Fibroblast of lung (primary cell): ENCODE measurements around the gene CENPE. TPM values are rescaled to one million over a fixed set of nuclear protein-coding genes. Genes with fewer than 3 reads are reported as not detected.

ENCODE experiments used
- DNase-seq, 2 donors: peaks; one replicate each; pipeline versions ENCODE4 v3.0.0 to v3.0.0-alpha.2; 2010; ENCODE audit warnings: low read depth in 2 of 2
- H2AFZ ChIP-seq: 2 replicates; pipeline ENCODE4 v1.5.1; 2012; ENCODE audit warnings: low read length, control low read depth, inconsistent platforms
- H3K27ac ChIP-seq: 2 replicates; pipeline ENCODE4 v1.5.1; 2011; ENCODE audit warnings: low read length, control low read depth; ENCODE audit not compliant: insufficient read depth
- H3K27me3 ChIP-seq: 2 replicates; pipeline ENCODE4 v1.5.1; 2011; ENCODE audit warnings: mild to moderate bottlenecking, low read length; ENCODE audit not compliant: control insufficient read depth, insufficient read depth
- H3K36me3 ChIP-seq: 2 replicates; pipeline ENCODE4 v1.5.1; 2011; ENCODE audit warnings: low read length; ENCODE audit not compliant: control insufficient read depth, insufficient read depth
- H3K4me1 ChIP-seq: 2 replicates; pipeline ENCODE4 v1.5.1; 2011; ENCODE audit warnings: low read length; ENCODE audit not compliant: control insufficient read depth, insufficient read depth; ENCODE audit errors: extremely low read depth
- H3K4me2 ChIP-seq: 2 replicates; pipeline ENCODE4 v1.5.1; 2011; ENCODE audit warnings: low read length, control low read depth; ENCODE audit not compliant: insufficient read depth; ENCODE audit errors: extremely low read depth
- H3K4me3 ChIP-seq, 4 experiments: fragments of 200-600 bp in 1 of 4; sonication (generic) in 1 of 4; replicated peaks in 1 of 4; 2 replicates each; pipeline ENCODE4 v1.5.1; 2011 to 2016; ENCODE audit warnings: low read length in 4 of 4, low read depth in 3 of 4, mild to moderate bottlenecking in 3 of 4, control low read depth in 2 of 4, inconsistent platforms in 1 of 4, mixed read lengths in 1 of 4; ENCODE audit not compliant: insufficient read depth in 1 of 4; ENCODE audit errors: control extremely low read depth in 1 of 4
- H3K79me2 ChIP-seq: 2 replicates; pipeline ENCODE4 v1.5.1; 2012; ENCODE audit warnings: mild to moderate bottlenecking, low read length, inconsistent platforms; ENCODE audit not compliant: control insufficient read depth, insufficient read depth
- H3K9ac ChIP-seq: 2 replicates; pipeline ENCODE4 v1.5.1; 2011; ENCODE audit warnings: mild to moderate bottlenecking, low read length, control low read depth; ENCODE audit not compliant: insufficient read depth
- H3K9me3 ChIP-seq: 2 replicates; pipeline ENCODE4 v1.5.1; 2012; ENCODE audit warnings: low read depth, low read length; ENCODE audit not compliant: control insufficient read depth, insufficient read depth
- H4K20me1 ChIP-seq: 2 replicates; pipeline ENCODE4 v1.5.1; 2011; ENCODE audit warnings: low read length; ENCODE audit not compliant: control insufficient read depth, insufficient read depth; ENCODE audit errors: extremely low read depth
- EZH2 ChIP-seq: IDR thresholded peaks from 2 replicates; pipeline ENCODE4 v1.5.1; 2012; ENCODE audit warnings: low read length, control low read depth, mild to moderate bottlenecking; ENCODE audit errors: missing control alignments
- polyA plus RNA-seq, 2 donors: library from polyadenylated mRNA; depleted of rRNA in 1 of 2; stranded (reverse) in 1 of 2; unstranded in 1 of 2; fragments of >200 nt; gene quantifications; 2 replicates each; pipeline ENCODE4 v1.2.1, GENCODE V29; 2011 to 2012; ENCODE audit warnings: missing spikeins in 1 of 2
- total RNA-seq: library from RNA; depleted of rRNA; stranded (reverse); fragments of >200 nt; gene quantifications from 2 replicates; pipeline ENCODE4 v1.2.1, GENCODE V29; 2014
- TF ChIP-seq, protein P1 (sequence below), 2 donors: IDR thresholded peaks in 1 of 2; conservative IDR thresholded peaks in 1 of 2; 1 replicate in 1 of 2; 2 replicates in 1 of 2; pipeline ENCODE4 v1.5.1; 2011 to 2012; ENCODE audit warnings: low read length in 2 of 2, control low read depth in 1 of 2, inconsistent platforms in 1 of 2, low read depth in 1 of 2, mild to moderate bottlenecking in 1 of 2

Gene CENPE
- total and polyA plus RNA-seq, 2 donors (not counting 1 experiment from before 2014, with no cell fraction given): 4.1 to 8.6 TPM

GRCh38 chr4:103207673-103208072 is 9.5 kb upstream of the CENPE start:
- Histone ChIP-seq H3K4me2 (no peak overlapping the region), H3K9me3 (no peaks in the 10 kb centered on the region), H3K4me3 (no peak overlapping the region), H3K79me2 (no peaks in the 10 kb centered on the region), H4K20me1 (no peaks in the 10 kb centered on the region), H2AFZ (no peak overlapping the region), H3K36me3 (no peaks in the 10 kb centered on the region), H3K9ac (no peak overlapping the region), H3K4me1 (no peaks in the 10 kb centered on the region), H3K27me3 (no peaks in the 10 kb centered on the region), H3K27ac (no peak overlapping the region)
- no peak for DNase-seq
- TF ChIP-seq, protein P1, sequence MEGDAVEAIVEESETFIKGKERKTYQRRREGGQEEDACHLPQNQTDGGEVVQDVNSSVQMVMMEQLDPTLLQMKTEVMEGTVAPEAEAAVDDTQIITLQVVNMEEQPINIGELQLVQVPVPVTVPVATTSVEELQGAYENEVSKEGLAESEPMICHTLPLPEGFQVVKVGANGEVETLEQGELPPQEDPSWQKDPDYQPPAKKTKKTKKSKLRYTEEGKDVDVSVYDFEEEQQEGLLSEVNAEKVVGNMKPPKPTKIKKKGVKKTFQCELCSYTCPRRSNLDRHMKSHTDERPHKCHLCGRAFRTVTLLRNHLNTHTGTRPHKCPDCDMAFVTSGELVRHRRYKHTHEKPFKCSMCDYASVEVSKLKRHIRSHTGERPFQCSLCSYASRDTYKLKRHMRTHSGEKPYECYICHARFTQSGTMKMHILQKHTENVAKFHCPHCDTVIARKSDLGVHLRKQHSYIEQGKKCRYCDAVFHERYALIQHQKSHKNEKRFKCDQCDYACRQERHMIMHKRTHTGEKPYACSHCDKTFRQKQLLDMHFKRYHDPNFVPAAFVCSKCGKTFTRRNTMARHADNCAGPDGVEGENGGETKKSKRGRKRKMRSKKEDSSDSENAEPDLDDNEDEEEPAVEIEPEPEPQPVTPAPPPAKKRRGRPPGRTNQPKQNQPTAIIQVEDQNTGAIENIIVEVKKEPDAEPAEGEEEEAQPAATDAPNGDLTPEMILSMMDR (conservative IDR thresholded peaks at IDR 0.05 in 1 of 2, IDR thresholded peaks at IDR 0.05 in 1 of 2; ENCODE audit: low read depth in 1 of 2, low read length in 2 of 2): no peak
- no peak for TF ChIP-seq EZH2

DNA sequence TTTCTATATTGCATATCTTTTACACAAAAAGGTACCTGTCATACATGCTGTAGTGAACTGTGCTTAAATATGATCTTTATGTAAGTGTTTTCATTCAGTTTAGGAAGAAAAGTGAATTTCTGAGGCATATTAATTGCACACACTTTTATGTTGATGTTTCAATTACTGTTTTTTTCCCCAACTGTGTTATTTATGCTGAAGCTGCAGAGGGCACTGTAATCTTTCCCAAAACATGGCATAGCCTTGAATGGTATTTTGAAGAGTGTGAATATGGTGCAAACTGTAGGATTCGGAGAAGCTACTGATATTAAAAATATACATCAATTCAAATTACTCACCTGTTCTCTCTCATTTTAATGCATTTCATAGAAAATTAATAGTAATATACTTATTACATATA is 6.0 kb upstream of the CENPE start:
- Histone ChIP-seq H2AFZ (no peak overlapping the region), H3K27me3 (no peaks in the 10 kb centered on the region), H3K9me3 (no peaks in the 10 kb centered on the region), H3K79me2 (no peaks in the 10 kb centered on the region), H3K4me2 (no peak overlapping the region), H3K9ac (no peak overlapping the region), H3K4me1 (no peaks in the 10 kb centered on the region), H3K4me3 (no peak overlapping the region), H3K36me3 (no peaks in the 10 kb centered on the region), H3K27ac (no peak overlapping the region), H4K20me1 (no peaks in the 10 kb centered on the region)
- peak in 1 of 2 donors; percentile 28 for DNase-seq
- TF ChIP-seq EZH2: no peak
- TF ChIP-seq, protein P1 (conservative IDR thresholded peaks at IDR 0.05 in 1 of 2, IDR thresholded peaks at IDR 0.05 in 1 of 2; ENCODE audit: low read depth in 1 of 2, low read length in 2 of 2): peak; percentile 24 to 42

DNA sequence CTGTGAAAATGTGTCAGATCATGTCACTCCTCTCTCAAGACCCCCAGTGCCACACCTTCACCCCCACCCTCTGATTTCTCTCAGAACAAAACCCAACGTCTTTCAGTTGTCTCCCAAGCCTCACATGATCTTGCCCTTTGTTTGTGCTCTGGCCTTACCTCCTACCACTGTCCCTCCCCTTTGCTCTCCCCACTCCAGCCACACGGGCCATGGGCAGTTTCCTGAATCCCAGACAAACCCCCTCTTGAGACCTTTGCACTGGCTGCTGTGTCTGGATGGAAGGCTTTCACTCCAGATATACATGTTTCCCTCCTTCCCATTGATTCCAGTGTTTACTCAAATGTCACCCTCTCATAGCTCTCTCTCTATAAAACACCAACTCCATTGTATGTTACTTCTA is 3.6 kb upstream of the CENPE start:
- no peak for DNase-seq
- no peak overlapping the region for H2AFZ ChIP-seq
- H3K27me3 ChIP-seq: no peaks in the 10 kb centered on the region
- H3K4me3 ChIP-seq: no peak overlapping the region
- H3K36me3 ChIP-seq: no peaks in the 10 kb centered on the region
- no peaks in the 10 kb centered on the region for H3K4me1 ChIP-seq
- no peak overlapping the region for H3K9ac ChIP-seq
- no peak overlapping the region for H3K4me2 ChIP-seq
- no peaks in the 10 kb centered on the region for H3K9me3 ChIP-seq
- peaks cover 14% of the 10 kb centered on the region for H3K79me2 ChIP-seq
- no peaks in the 10 kb centered on the region for H4K20me1 ChIP-seq
- TF ChIP-seq, protein P1 (conservative IDR thresholded peaks at IDR 0.05 in 1 of 2, IDR thresholded peaks at IDR 0.05 in 1 of 2; ENCODE audit: low read depth in 1 of 2, low read length in 2 of 2): no peak
- H3K27ac ChIP-seq: no peak overlapping the region
